HG03039 (cell line): Measurements from ENCODE around the gene CSAD.
"Not testable (repeated sequence)": the region's sequence is repeated elsewhere in the genome, so short reads cannot be mapped to it uniquely, and the experiment has no call there.

Source experiments
- ATAC-seq: cut with Tn5 transposase; IDR thresholded peaks from one replicate; pipeline ENCODE4 v1.9.1; 2021; ENCODE audit warnings: mild to moderate bottlenecking, moderate library complexity; ENCODE audit not compliant: unreplicated experiment

Gene CSAD

DNA sequence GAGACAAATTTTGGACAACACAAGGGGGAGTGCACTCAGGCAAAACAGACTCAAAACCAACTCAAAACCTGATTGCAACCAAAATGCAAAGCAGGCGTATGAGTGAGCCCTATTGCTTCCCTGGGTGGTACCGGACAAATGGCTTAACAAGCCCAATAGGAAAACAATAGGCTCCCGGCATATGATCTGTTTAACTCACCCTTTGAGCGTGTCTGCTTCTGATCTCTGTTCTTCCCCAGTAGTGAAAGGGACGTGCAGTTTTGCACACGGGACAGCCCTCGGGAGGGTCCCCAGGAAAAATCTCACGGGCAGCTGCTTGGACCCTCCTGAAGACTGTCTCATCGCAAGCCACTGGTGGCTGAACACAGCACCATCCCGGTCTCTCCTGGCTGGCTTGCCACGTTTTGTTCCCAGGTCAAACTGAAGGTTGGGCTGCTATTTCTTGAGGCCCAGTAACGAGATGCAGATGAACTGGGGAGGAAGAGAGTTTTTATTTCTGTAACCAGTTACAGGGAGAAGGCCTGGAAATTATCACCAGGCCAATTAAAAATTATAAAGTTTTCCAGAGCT is 67.5 kb downstream of the CSAD start:
- no peak for ATAC-seq

DNA sequence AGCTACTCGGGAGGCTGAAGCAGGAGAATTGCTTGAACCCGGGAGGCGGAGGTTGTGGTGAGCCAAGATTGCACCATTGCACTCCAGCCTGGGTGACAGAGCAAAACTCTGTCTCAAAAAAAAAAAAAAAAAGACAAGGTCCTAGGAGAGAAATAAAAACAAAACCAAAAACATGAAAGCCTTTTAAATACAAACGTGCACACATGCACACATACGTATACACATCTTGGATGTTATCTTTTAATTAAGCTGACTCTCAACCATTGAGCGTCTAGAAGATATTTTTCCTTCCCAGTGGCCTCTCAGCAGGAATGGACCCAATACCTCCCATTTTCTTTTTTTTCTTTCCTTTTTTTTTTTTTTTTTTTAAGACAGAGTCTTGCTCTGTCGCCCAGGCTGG is 68.3 kb downstream of the CSAD start:
- ATAC-seq = not testable (repeated sequence)
